ENCODE results near the gene LIMS2.

The LIMS2 gene

GRCh38 chr2:127707890-127708648 is 32.7 kb upstream of the LIMS2 start:
- Histone ChIP-seq H3K36me3 (ENCODE audit: control insufficient read depth in 1 of 2, insufficient read depth in 2 of 2, low read length in 2 of 2) (peaks cover 26 to 35% of the 10 kb centered on the region in 2 donors), H3K4me1 (ENCODE audit: control insufficient read depth in 1 of 2, insufficient read depth in 2 of 2, low read length in 2 of 2) (peaks cover 6 to 18% of the 10 kb centered on the region in 2 donors), H3K27ac (ENCODE audit: low read length) (no peak overlapping the region), H3K4me3 (ENCODE audit: low read depth in 1 of 2, low read length in 2 of 2) (no peak overlapping the region), H3K9me3 (ENCODE audit: control insufficient read depth in 1 of 2, low read length in 2 of 2) (no peaks in the 10 kb centered on the region), H3K27me3 (ENCODE audit: low read depth, low read length) (no peaks in the 10 kb centered on the region)

GRCh38 chr2:127706215-127706990 is 31.1 kb upstream of the LIMS2 start:
- Histone ChIP-seq H3K27me3 (ENCODE audit: low read depth, low read length) (no peaks in the 10 kb centered on the region), H3K36me3 (ENCODE audit: control insufficient read depth in 1 of 2, insufficient read depth in 2 of 2, low read length in 2 of 2) (peaks cover 26 to 35% of the 10 kb centered on the region in 2 donors), H3K27ac (ENCODE audit: low read length) (no peak overlapping the region), H3K4me1 (ENCODE audit: control insufficient read depth in 1 of 2, insufficient read depth in 2 of 2, low read length in 2 of 2) (peaks cover 12 to 27% of the 10 kb centered on the region in 2 donors), H3K9me3 (ENCODE audit: control insufficient read depth in 1 of 2, low read length in 2 of 2) (no peaks in the 10 kb centered on the region), H3K4me3 (ENCODE audit: low read depth in 1 of 2, low read length in 2 of 2) (no peak overlapping the region)

- no peaks in the 10 kb centered on the region for H3K9me3 ChIP-seq (ENCODE audit: control insufficient read depth in 1 of 2, low read length in 2 of 2)
- H3K27me3 ChIP-seq (ENCODE audit: low read depth, low read length) = no peaks in the 10 kb centered on the region
- peaks cover 15 to 30% of the 10 kb centered on the region in 2 donors for H3K4me1 ChIP-seq (ENCODE audit: control insufficient read depth in 1 of 2, insufficient read depth in 2 of 2, low read length in 2 of 2)
- no peak overlapping the region for H3K27ac ChIP-seq (ENCODE audit: low read length)
- peaks cover 26 to 35% of the 10 kb centered on the region in 2 donors for H3K36me3 ChIP-seq (ENCODE audit: control insufficient read depth in 1 of 2, insufficient read depth in 2 of 2, low read length in 2 of 2)
- H3K4me3 ChIP-seq (ENCODE audit: low read depth in 1 of 2, low read length in 2 of 2) = no peak overlapping the region
Observed at GRCh38 chr2:127705391-127706065, 30.2 kb upstream of the LIMS2 start.

GRCh38 chr2:127704641-127705390 is 29.5 kb upstream of the LIMS2 start:
- H3K27ac ChIP-seq (ENCODE audit: low read length) = no peak overlapping the region
- H3K4me1 ChIP-seq (ENCODE audit: control insufficient read depth in 1 of 2, insufficient read depth in 2 of 2, low read length in 2 of 2) = peaks cover 17 to 32% of the 10 kb centered on the region in 2 donors

GRCh38 chr2:127703282-127703681 is 28.0 kb upstream of the LIMS2 start:
- H3K4me1 ChIP-seq (ENCODE audit: control insufficient read depth in 1 of 2, insufficient read depth in 2 of 2, low read length in 2 of 2) = peaks cover 17 to 28% of the 10 kb centered on the region in 2 donors

More at GRCh38 chr2:127704641-127705390, 29.5 kb upstream of the LIMS2 start:
- Histone ChIP-seq H3K27me3 (ENCODE audit: low read depth, low read length) (no peaks in the 10 kb centered on the region), H3K36me3 (ENCODE audit: control insufficient read depth in 1 of 2, insufficient read depth in 2 of 2, low read length in 2 of 2) (peaks cover 26 to 35% of the 10 kb centered on the region in 2 donors), H3K4me3 (ENCODE audit: low read depth in 1 of 2, low read length in 2 of 2) (no peak overlapping the region), H3K9me3 (ENCODE audit: control insufficient read depth in 1 of 2, low read length in 2 of 2) (no peaks in the 10 kb centered on the region)

GRCh38 chr2:127702395-127703009 is 27.2 kb upstream of the LIMS2 start:
- Histone ChIP-seq H3K36me3 (ENCODE audit: control insufficient read depth in 1 of 2, insufficient read depth in 2 of 2, low read length in 2 of 2) (peaks cover 9 to 17% of the 10 kb centered on the region in 2 donors), H3K9me3 (ENCODE audit: control insufficient read depth in 1 of 2, low read length in 2 of 2) (no peaks in the 10 kb centered on the region), H3K4me3 (ENCODE audit: low read depth in 1 of 2, low read length in 2 of 2) (peak overlapping the region; percentile 60 to 72), H3K27ac (ENCODE audit: low read length) (peak overlapping the region; percentile 60), H3K4me1 (ENCODE audit: control insufficient read depth in 1 of 2, insufficient read depth in 2 of 2, low read length in 2 of 2) (peaks cover 14 to 22% of the 10 kb centered on the region in 2 donors), H3K27me3 (ENCODE audit: low read depth, low read length) (no peaks in the 10 kb centered on the region)

More at GRCh38 chr2:127703282-127703681, 28.0 kb upstream of the LIMS2 start:
- H3K9me3 ChIP-seq (ENCODE audit: control insufficient read depth in 1 of 2, low read length in 2 of 2) = no peaks in the 10 kb centered on the region
- H3K27ac ChIP-seq (ENCODE audit: low read length) = no peak overlapping the region
- peak overlapping the region in 1 of 2 donors; percentile 72 for H3K4me3 ChIP-seq (ENCODE audit: low read depth in 1 of 2, low read length in 2 of 2)
- H3K27me3 ChIP-seq (ENCODE audit: low read depth, low read length) = no peaks in the 10 kb centered on the region
- H3K36me3 ChIP-seq (ENCODE audit: control insufficient read depth in 1 of 2, insufficient read depth in 2 of 2, low read length in 2 of 2) = peaks cover 12 to 21% of the 10 kb centered on the region in 2 donors

GRCh38 chr2:127701651-127702394 is 26.5 kb upstream of the LIMS2 start:
- peak overlapping the region; percentile 69 to 72 for H3K4me3 ChIP-seq (ENCODE audit: low read depth in 1 of 2, low read length in 2 of 2)
- H3K27me3 ChIP-seq (ENCODE audit: low read depth, low read length) = no peaks in the 10 kb centered on the region
- peak overlapping the region; percentile 86 for H3K27ac ChIP-seq (ENCODE audit: low read length)
- peaks cover 9 to 16% of the 10 kb centered on the region in 2 donors for H3K36me3 ChIP-seq (ENCODE audit: control insufficient read depth in 1 of 2, insufficient read depth in 2 of 2, low read length in 2 of 2)
- H3K4me1 ChIP-seq (ENCODE audit: control insufficient read depth in 1 of 2, insufficient read depth in 2 of 2, low read length in 2 of 2) = peaks cover 14 to 22% of the 10 kb centered on the region in 2 donors
- no peaks in the 10 kb centered on the region for H3K9me3 ChIP-seq (ENCODE audit: control insufficient read depth in 1 of 2, low read length in 2 of 2)

GRCh38 chr2:127701193-127701650 is 25.9 kb upstream of the LIMS2 start, which contains the start of gene SFT2D3:
Gene SFT2D3 (plus strand): TSS chr2:127701497. CDS start chr2:127701529, 32 bp downstream.
- H3K9me3 ChIP-seq (ENCODE audit: control insufficient read depth in 1 of 2, low read length in 2 of 2) = no peaks in the 10 kb centered on the region
- no peaks in the 10 kb centered on the region for H3K27me3 ChIP-seq (ENCODE audit: low read depth, low read length)
- H3K27ac ChIP-seq (ENCODE audit: low read length) = peak within 1 kb of the TSS; percentile 86
- H3K36me3 ChIP-seq (ENCODE audit: control insufficient read depth in 1 of 2, insufficient read depth in 2 of 2, low read length in 2 of 2) = peaks cover 7 to 11% of the 10 kb centered on the region in 2 donors
- peaks cover 14 to 22% of the 10 kb centered on the region in 2 donors for H3K4me1 ChIP-seq (ENCODE audit: control insufficient read depth in 1 of 2, insufficient read depth in 2 of 2, low read length in 2 of 2)
- peak within 1 kb of the TSS; percentile 69 to 72 for H3K4me3 ChIP-seq (ENCODE audit: low read depth in 1 of 2, low read length in 2 of 2)

GRCh38 chr2:127700527-127701192 is 25.3 kb upstream of the LIMS2 start:
- no peaks in the 10 kb centered on the region for H3K9me3 ChIP-seq (ENCODE audit: control insufficient read depth in 1 of 2, low read length in 2 of 2)
- H3K36me3 ChIP-seq (ENCODE audit: control insufficient read depth in 1 of 2, insufficient read depth in 2 of 2, low read length in 2 of 2) = peaks cover 1 to 6% of the 10 kb centered on the region in 2 donors
- peak overlapping the region; percentile 69 to 72 for H3K4me3 ChIP-seq (ENCODE audit: low read depth in 1 of 2, low read length in 2 of 2)
- peaks cover 14 to 22% of the 10 kb centered on the region in 2 donors for H3K4me1 ChIP-seq (ENCODE audit: control insufficient read depth in 1 of 2, insufficient read depth in 2 of 2, low read length in 2 of 2)
- peak overlapping the region; percentile 86 for H3K27ac ChIP-seq (ENCODE audit: low read length)
- H3K27me3 ChIP-seq (ENCODE audit: low read depth, low read length) = no peaks in the 10 kb centered on the region

Measured in muscle layer of duodenum (tissue), 2 donors.